ENCODE data around the gene MYO16. TPM values are rescaled to one million over a fixed set of nuclear protein-coding genes. Genes with fewer than 3 reads are reported as not detected.
A peak's percentile ranks its signal among the peaks of the same experiment; 100 is the strongest.
"Not testable (repeated sequence)": the region's sequence is repeated elsewhere in the genome, so short reads cannot be mapped to it uniquely, and the experiment has no call there.

MYO16 gene
- polyA plus RNA-seq, 2 of the 4 experiments (the other 2 are of a cell fraction): 0.03 to 0.06 TPM

DNA sequence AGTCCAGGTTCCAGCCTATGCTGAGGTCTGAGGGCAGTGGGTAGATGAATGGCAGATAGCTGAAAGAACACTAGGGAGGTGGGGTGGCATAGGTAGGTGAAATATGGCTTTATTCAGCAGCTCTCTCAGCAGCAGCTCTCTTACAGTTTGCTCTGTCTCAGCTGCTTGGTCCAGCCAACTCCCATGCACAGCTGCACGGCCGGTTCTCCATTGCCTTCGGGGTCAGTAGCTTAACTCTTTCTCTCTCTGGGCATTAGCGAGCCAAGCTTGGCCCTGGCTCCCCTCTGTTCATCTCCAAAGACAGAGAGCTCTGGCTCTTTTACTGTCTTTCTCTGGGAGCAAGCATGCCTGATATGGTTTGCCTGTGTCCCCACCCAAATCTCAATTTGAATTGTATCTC, 151.9 kb downstream of the MYO16 start (continued):
- TF ChIP-seq, protein P1, sequence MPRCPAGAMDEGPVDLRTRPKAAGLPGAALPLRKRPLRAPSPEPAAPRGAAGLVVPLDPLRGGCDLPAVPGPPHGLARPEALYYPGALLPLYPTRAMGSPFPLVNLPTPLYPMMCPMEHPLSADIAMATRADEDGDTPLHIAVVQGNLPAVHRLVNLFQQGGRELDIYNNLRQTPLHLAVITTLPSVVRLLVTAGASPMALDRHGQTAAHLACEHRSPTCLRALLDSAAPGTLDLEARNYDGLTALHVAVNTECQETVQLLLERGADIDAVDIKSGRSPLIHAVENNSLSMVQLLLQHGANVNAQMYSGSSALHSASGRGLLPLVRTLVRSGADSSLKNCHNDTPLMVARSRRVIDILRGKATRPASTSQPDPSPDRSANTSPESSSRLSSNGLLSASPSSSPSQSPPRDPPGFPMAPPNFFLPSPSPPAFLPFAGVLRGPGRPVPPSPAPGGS (IDR thresholded peaks at IDR 0.05): no peak

- H3K4me1 ChIP-seq; ATAC-seq; H3K4me3 ChIP-seq; H3K9me3 ChIP-seq; POLR2A ChIA-PET; H3K4me2 ChIP-seq; FAIRE-seq; H3K27ac ChIP-seq; DNase-seq (ENCODE audit: low read depth in 1 of 2, low spot score in 1 of 2): not testable (repeated sequence)
- WGBS (ENCODE audit: missing lambda C conversion rate): 89% methylated on average over 1 of the region's 2 CpGs
- CTCF ChIA-PET: interaction anchor here (1.1 kb wide), 1 partner anchor 38 kb away, joined by 3 read pairs; no protein-coding TSS in a partner anchor
- peak; percentile 75 for TF ChIP-seq ZFP36 (IDR thresholded peaks at IDR 0.05; ENCODE audit: borderline replicate concordance, partially characterized antibody)
These were observed 153.1 kb downstream of the MYO16 start for GRCh38 chr13:108782480-108782879.

DNA sequence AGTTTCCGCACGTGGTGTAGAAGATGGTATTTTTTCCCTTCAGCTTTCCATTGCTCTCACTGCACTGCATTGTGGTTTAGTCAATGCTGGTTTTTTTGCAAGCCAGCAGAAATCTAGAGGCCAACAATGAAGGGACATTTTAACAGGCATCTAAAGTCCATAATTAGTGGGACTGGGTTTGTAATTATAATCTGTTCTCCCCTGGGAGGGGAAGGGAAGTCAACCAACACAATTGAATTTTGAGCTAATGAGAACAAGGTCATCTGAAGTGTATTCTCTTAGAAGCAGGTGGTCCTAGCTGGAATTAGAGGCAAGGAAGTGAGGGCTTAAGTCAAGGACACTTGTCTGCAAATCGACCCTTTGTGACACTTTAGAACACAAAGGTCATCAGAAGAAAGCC, 156.4 kb downstream of the MYO16 start:
- H3K4me1 ChIP-seq: no peaks in the 10 kb centered on the region
- TF ChIP-seq, protein P2, sequence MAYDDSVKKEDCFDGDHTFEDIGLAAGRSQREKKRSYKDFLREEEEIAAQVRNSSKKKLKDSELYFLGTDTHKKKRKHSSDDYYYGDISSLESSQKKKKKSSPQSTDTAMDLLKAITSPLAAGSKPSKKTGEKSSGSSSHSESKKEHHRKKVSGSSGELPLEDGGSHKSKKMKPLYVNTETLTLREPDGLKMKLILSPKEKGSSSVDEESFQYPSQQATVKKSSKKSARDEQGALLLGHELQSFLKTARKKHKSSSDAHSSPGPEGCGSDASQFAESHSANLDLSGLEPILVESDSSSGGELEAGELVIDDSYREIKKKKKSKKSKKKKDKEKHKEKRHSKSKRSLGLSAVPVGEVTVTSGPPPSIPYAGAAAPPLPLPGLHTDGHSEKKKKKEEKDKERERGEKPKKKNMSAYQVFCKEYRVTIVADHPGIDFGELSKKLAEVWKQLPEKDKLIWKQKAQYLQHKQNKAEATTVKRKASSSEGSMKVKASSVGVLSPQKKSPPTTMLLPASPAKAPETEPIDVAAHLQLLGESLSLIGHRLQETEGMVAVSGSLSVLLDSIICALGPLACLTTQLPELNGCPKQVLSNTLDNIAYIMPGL (CRISPR knock-in tag; IDR thresholded peaks at IDR 0.05; ENCODE audit: borderline replicate concordance): no peak
- TF ChIP-seq MAFK (IDR thresholded peaks at IDR 0.05; ENCODE audit: partially characterized antibody): peak; percentile 42
- ATAC-seq (no peak), DNase-seq (ENCODE audit: low read depth in 1 of 2, low spot score in 1 of 2) (no peak), FAIRE-seq (no peak)
- ChIA-PET POLR2A (no interaction called here), CTCF (no interaction called here)
- no peak overlapping the region for H3K4me3 ChIP-seq
- H3K27ac ChIP-seq: no peak overlapping the region
- WGBS (ENCODE audit: missing lambda C conversion rate): 63% methylated on average over 3 of the region's 3 CpGs
- H3K4me2 ChIP-seq: no peak overlapping the region
- H3K9me3 ChIP-seq: no peaks in the 10 kb centered on the region; the same call in 2 of the 3 replicates

- WGBS (ENCODE audit: missing lambda C conversion rate): 71% methylated on average over 11 of the region's 11 CpGs
- no peak for DNase-seq (ENCODE audit: low read depth in 1 of 2, low spot score in 1 of 2)
- ChIA-PET CTCF (interaction anchor here (0.6 kb wide), 1 partner anchor 9 kb away, joined by 3 read pairs; no protein-coding TSS in a partner anchor), POLR2A (no interaction called here)
- no peak overlapping the region for H3K4me2 ChIP-seq
- H3K27ac ChIP-seq: no peak overlapping the region
- ATAC-seq: no peak
- no peaks in the 10 kb centered on the region; the same call in 2 of the 3 replicates for H3K9me3 ChIP-seq
- no peak overlapping the region for H3K4me3 ChIP-seq
- FAIRE-seq: no peak
- TF ChIP-seq HDAC2 (IDR thresholded peaks at IDR 0.05) (no peak), NR3C1 (IDR thresholded peaks at IDR 0.05) (no peak), CEBPB (IDR thresholded peaks at IDR 0.05) (no peak), HOXB13 (CRISPR knock-in tag; IDR thresholded peaks at IDR 0.05; ENCODE audit: low read depth) (no peak), JUN (IDR thresholded peaks at IDR 0.05) (no peak), RAD21 (conservative IDR thresholded peaks at IDR 0.05 in 1 of 2, IDR thresholded peaks at IDR 0.05 in 1 of 2) (no peak), RFX5 (IDR thresholded peaks at IDR 0.05) (no peak), RCOR1 (IDR thresholded peaks at IDR 0.05; ENCODE audit: low read depth, low read length) (no peak), FOSL2 (IDR thresholded peaks at IDR 0.05) (no peak), FOSL2 (CRISPR knock-in tag; IDR thresholded peaks at IDR 0.05) (no peak), FOSB (CRISPR knock-in tag; IDR thresholded peaks at IDR 0.05) (no peak), SMC3 (IDR thresholded peaks at IDR 0.05) (no peak), JUNB (IDR thresholded peaks at IDR 0.05) (no peak), EHF (CRISPR knock-in tag; IDR thresholded peaks at IDR 0.05) (no peak), HOXB5 (CRISPR knock-in tag; IDR thresholded peaks at IDR 0.05) (no peak), GATA3 (IDR thresholded peaks at IDR 0.05; ENCODE audit: borderline replicate concordance) (no peak)
- TF ChIP-seq, protein P3, sequence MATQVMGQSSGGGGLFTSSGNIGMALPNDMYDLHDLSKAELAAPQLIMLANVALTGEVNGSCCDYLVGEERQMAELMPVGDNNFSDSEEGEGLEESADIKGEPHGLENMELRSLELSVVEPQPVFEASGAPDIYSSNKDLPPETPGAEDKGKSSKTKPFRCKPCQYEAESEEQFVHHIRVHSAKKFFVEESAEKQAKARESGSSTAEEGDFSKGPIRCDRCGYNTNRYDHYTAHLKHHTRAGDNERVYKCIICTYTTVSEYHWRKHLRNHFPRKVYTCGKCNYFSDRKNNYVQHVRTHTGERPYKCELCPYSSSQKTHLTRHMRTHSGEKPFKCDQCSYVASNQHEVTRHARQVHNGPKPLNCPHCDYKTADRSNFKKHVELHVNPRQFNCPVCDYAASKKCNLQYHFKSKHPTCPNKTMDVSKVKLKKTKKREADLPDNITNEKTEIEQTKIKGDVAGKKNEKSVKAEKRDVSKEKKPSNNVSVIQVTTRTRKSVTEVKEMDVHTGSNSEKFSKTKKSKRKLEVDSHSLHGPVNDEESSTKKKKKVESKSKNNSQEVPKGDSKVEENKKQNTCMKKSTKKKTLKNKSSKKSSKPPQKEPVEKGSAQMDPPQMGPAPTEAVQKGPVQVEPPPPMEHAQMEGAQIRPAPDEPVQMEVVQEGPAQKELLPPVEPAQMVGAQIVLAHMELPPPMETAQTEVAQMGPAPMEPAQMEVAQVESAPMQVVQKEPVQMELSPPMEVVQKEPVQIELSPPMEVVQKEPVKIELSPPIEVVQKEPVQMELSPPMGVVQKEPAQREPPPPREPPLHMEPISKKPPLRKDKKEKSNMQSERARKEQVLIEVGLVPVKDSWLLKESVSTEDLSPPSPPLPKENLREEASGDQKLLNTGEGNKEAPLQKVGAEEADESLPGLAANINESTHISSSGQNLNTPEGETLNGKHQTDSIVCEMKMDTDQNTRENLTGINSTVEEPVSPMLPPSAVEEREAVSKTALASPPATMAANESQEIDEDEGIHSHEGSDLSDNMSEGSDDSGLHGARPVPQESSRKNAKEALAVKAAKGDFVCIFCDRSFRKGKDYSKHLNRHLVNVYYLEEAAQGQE (IDR thresholded peaks at IDR 0.05): no peak
- TF ChIP-seq, protein P2 (CRISPR knock-in tag; IDR thresholded peaks at IDR 0.05; ENCODE audit: borderline replicate concordance): no peak
- TF ChIP-seq, protein P1 (IDR thresholded peaks at IDR 0.05): no peak
- H3K4me1 ChIP-seq: no peaks in the 10 kb centered on the region
These were observed 157.2 kb downstream of the MYO16 start for GRCh38 chr13:108786456-108787200.
